CD14-positive monocyte (primary cell): ENCODE data around the gene LXN. TPM values are rescaled to one million over a fixed set of nuclear protein-coding genes. Genes with fewer than 3 reads are reported as not detected.

Experiments used
- DNase-seq, 3 donors: peaks; one replicate each; pipeline ENCODE4 v3.0.0-alpha.2; 2011 to 2022
- H2AFZ ChIP-seq: 2 replicates; pipeline ENCODE4 v1.6.0; 2012; ENCODE audit warnings: mild to moderate bottlenecking, low read depth, low read length, inconsistent platforms; ENCODE audit not compliant: insufficient read depth, poor library complexity, severe bottlenecking
- H3K27ac ChIP-seq, 2 donors: 1 replicate in 1 of 2; 2 replicates in 1 of 2; pipeline ENCODE4 v1.5.1; 2012 to 2013; ENCODE audit warnings: low read length in 2 of 2, control low read depth in 1 of 2, inconsistent platforms in 1 of 2, low read depth in 1 of 2, mild to moderate bottlenecking in 1 of 2
- H3K27me3 ChIP-seq, 2 donors: one replicate each; pipeline versions ENCODE4 v1.6.0 to v1.6.1; 2011 to 2013; ENCODE audit warnings: low read length in 2 of 2; ENCODE audit not compliant: control insufficient read depth in 2 of 2, insufficient read depth in 2 of 2
- H3K36me3 ChIP-seq, 2 donors: replicated peaks in 1 of 2; 1 replicate in 1 of 2; 2 replicates in 1 of 2; pipeline versions ENCODE4 v1.5.1 to v1.6.1; 2012 to 2013; ENCODE audit warnings: low read length in 2 of 2, control low read depth in 1 of 2, inconsistent platforms in 1 of 2, mild to moderate bottlenecking in 1 of 2; ENCODE audit not compliant: insufficient read depth in 2 of 2, control insufficient read depth in 1 of 2
- H3K4me1 ChIP-seq, 2 donors: 1 replicate in 1 of 2; 2 replicates in 1 of 2; pipeline versions ENCODE4 v1.5.1 to v1.6.1; 2012 to 2013; ENCODE audit warnings: low read length in 2 of 2, control low read depth in 1 of 2, inconsistent platforms in 1 of 2, mild to moderate bottlenecking in 1 of 2, moderate library complexity in 1 of 2; ENCODE audit not compliant: insufficient read depth in 2 of 2, control insufficient read depth in 1 of 2
- H3K4me2 ChIP-seq: replicated peaks from 2 replicates; pipeline ENCODE3; 2012; ENCODE audit warnings: low read length, moderate library complexity, mild to moderate bottlenecking; ENCODE audit not compliant: poor library complexity, severe bottlenecking; ENCODE audit errors: extremely low read depth
- H3K4me3 ChIP-seq, 3 experiments: fragments of 200-600 bp in 1 of 3; sonication (generic) in 1 of 3; replicated peaks in 1 of 3; 1 replicate in 2 of 3; 2 replicates in 1 of 3; pipeline ENCODE4 v1.5.1; 2011 to 2013; ENCODE audit warnings: low read length in 3 of 3, mild to moderate bottlenecking in 3 of 3, control low read depth in 2 of 3, low read depth in 2 of 3, inconsistent platforms in 1 of 3, moderate library complexity in 1 of 3
- H3K79me2 ChIP-seq: 2 replicates; pipeline ENCODE4 v1.6.0; 2012; ENCODE audit warnings: mild to moderate bottlenecking, control low read depth, inconsistent platforms, low read length, moderate library complexity; ENCODE audit not compliant: insufficient read depth
- H3K9ac ChIP-seq: 2 replicates; pipeline ENCODE4 v1.6.0; 2017; ENCODE audit warnings: low read length, mild to moderate bottlenecking; ENCODE audit not compliant: insufficient read depth, poor library complexity, severe bottlenecking
- H3K9me3 ChIP-seq, 2 donors: replicated peaks in 1 of 2; 1 replicate in 1 of 2; 2 replicates in 1 of 2; pipeline versions ENCODE4 v1.5.1 to v1.6.1; 2012 to 2013; ENCODE audit warnings: low read length in 2 of 2, control low read depth in 1 of 2; ENCODE audit not compliant: control insufficient read depth in 1 of 2, insufficient read depth in 1 of 2
- H4K20me1 ChIP-seq: 2 replicates; pipeline ENCODE4 v1.6.0; 2012; ENCODE audit warnings: mild to moderate bottlenecking, low read length, control low read depth, moderate library complexity; ENCODE audit not compliant: insufficient read depth
- H3K27ac Mint-ChIP-seq, 7 donors: one replicate each; pipeline ENCODE4 v1.8.0; 2020; ENCODE audit warnings: mild to moderate bottlenecking in 7 of 7, mixed read lengths in 7 of 7, moderate library complexity in 6 of 7, inconsistent platforms in 2 of 7
- H3K27me3 Mint-ChIP-seq, 3 donors: one replicate each; pipeline ENCODE4 v1.8.0; 2021 to 2022; ENCODE audit warnings: low read depth in 3 of 3, mild to moderate bottlenecking in 3 of 3, mixed read lengths in 3 of 3, moderate library complexity in 3 of 3, inconsistent platforms in 1 of 3
- H3K36me3 Mint-ChIP-seq, 2 donors: one replicate each; pipeline ENCODE4 v1.8.0; 2020; ENCODE audit warnings: mixed read lengths in 2 of 2, inconsistent platforms in 1 of 2, mild to moderate bottlenecking in 1 of 2
- H3K4me1 Mint-ChIP-seq: one replicate; pipeline ENCODE4 v1.8.0; 2020; ENCODE audit warnings: mild to moderate bottlenecking, mixed read lengths
- H3K4me3 Mint-ChIP-seq, 2 donors: one replicate each; pipeline ENCODE4 v1.8.0; 2020; ENCODE audit warnings: mild to moderate bottlenecking in 2 of 2, mixed read lengths in 2 of 2, moderate library complexity in 1 of 2
- H3K9me3 Mint-ChIP-seq, 7 donors: one replicate each; pipeline ENCODE4 v1.8.0; 2020 to 2022; ENCODE audit warnings: mixed read lengths in 7 of 7, mild to moderate bottlenecking in 6 of 7, moderate library complexity in 6 of 7, inconsistent platforms in 2 of 7
- CTCF ChIP-seq: fragments of 200-600 bp; IDR thresholded peaks from one replicate; pipeline ENCODE4 v1.8.0; 2022; ENCODE audit warnings: antibody characterized with exemption, mild to moderate bottlenecking
- WGBS: methylation state at CpG from one replicate; pipeline ENCODE4 v1.1.5; 2013; ENCODE audit warnings: missing lambda C conversion rate; ENCODE audit not compliant: insufficient coverage; 5-methylcytosine and 5-hydroxymethylcytosine counted together
- intact Hi-C, 2 donors: fragments of 100-400 bp; cut with micrococcal nuclease; formaldehyde crosslinking; loops; one replicate each; pipeline versions ENCODE4 v1.15.0 to v1.15.1; 2023
- polyA plus RNA-seq, 3 donors: library from polyadenylated mRNA; depleted of rRNA in 1 of 3; unstranded in 2 of 3; stranded (reverse) in 1 of 3; fragments of 300-500 nt in 2 of 3; fragments of >200 nt in 1 of 3; fragmentation: Illumina TruSeq in 2 of 3; gene quantifications; 1 replicate in 2 of 3; 2 replicates in 1 of 3; pipeline ENCODE4 v1.2.3, GENCODE V29; 2012 to 2021

Gene LXN
- polyA plus RNA-seq, 3 donors, result 2.6 to 10.0 (median 7.6) TPM

GRCh38 chr3:158668506-158668905, 3.9 kb downstream of the LXN start:
- H2AFZ ChIP-seq, result no peak overlapping the region
- peaks cover 61 to 66% of the 10 kb centered on the region in 2 donors for H3K36me3 ChIP-seq
- H3K27me3 ChIP-seq, result no peaks in the 10 kb centered on the region
- H3K79me2 ChIP-seq, result peaks cover 4% of the 10 kb centered on the region
- Mint-ChIP-seq H3K4me3 (no peak overlapping the region), H3K4me1 (peaks cover 19% of the 10 kb centered on the region), H3K36me3 (peaks cover 65% of the 10 kb centered on the region in 2 donors), H3K9me3 (no peaks in the 10 kb centered on the region), H3K27ac (no peak overlapping the region), H3K27me3 (no peaks in the 10 kb centered on the region)
- WGBS, result no CpG with 5 or more reads among the region's 2 CpGs
- H3K9ac ChIP-seq, result no peak overlapping the region
- H3K4me2 ChIP-seq, result no peak overlapping the region
- H3K4me3 ChIP-seq, result no peak overlapping the region
- TF ChIP-seq CTCF, result no peak
- no peak overlapping the region for H3K27ac ChIP-seq
- DNase-seq, result no peak
- H4K20me1 ChIP-seq, result no peaks in the 10 kb centered on the region
- peaks cover 13 to 16% of the 10 kb centered on the region in 2 donors for H3K4me1 ChIP-seq
- H3K9me3 ChIP-seq, result no peaks in the 10 kb centered on the region
- intact Hi-C loops, result no loop called here

GRCh38 chr3:158666416-158666815, 6.0 kb downstream of the LXN start:
- no peaks in the 10 kb centered on the region for H4K20me1 ChIP-seq
- no peak overlapping the region for H3K27ac ChIP-seq
- H3K4me2 ChIP-seq, result no peak overlapping the region
- peaks cover 74 to 87% of the 10 kb centered on the region in 2 donors for H3K36me3 ChIP-seq
- Mint-ChIP-seq H3K4me3 (no peak overlapping the region), H3K27ac (no peak overlapping the region), H3K9me3 (no peaks in the 10 kb centered on the region), H3K4me1 (peaks cover 3% of the 10 kb centered on the region), H3K36me3 (peaks cover 77% of the 10 kb centered on the region in 2 donors), H3K27me3 (no peaks in the 10 kb centered on the region)
- DNase-seq, result no peak
- intact Hi-C loops, result no loop called here
- no peak for TF ChIP-seq CTCF
- no peaks in the 10 kb centered on the region for H3K9me3 ChIP-seq
- no peaks in the 10 kb centered on the region for H3K27me3 ChIP-seq
- H3K4me3 ChIP-seq, result no peak overlapping the region
- peaks cover 0 to under 1% of the 10 kb centered on the region in 2 donors for H3K4me1 ChIP-seq
- no CpG with 5 or more reads among the region's 3 CpGs for WGBS
- peaks cover 4% of the 10 kb centered on the region for H3K79me2 ChIP-seq
- H2AFZ ChIP-seq, result no peak overlapping the region
- no peak overlapping the region for H3K9ac ChIP-seq
